Subcutaneous adipose tissue (tissue), 4 donors: ENCODE measurements around the gene UBE2Q1. TPM values are rescaled to one million over a fixed set of nuclear protein-coding genes. Genes with fewer than 3 reads are reported as not detected.

Experiments used
- total RNA-seq, 4 donors: library from RNA; depleted of rRNA; stranded (reverse); fragments of >200 nt; gene quantifications; one replicate each; pipeline ENCODE4 v1.1.0, GENCODE V29; 2016
- TF ChIP-seq, protein P1 (sequence below): fragments of 450-650 bp; IDR thresholded peaks from one replicate; pipeline ENCODE4 v1.5.1; 2016; ENCODE audit warnings: low read depth, mild to moderate bottlenecking, control low read depth, antibody characterized with exemption, moderate library complexity

UBE2Q1 gene
- total RNA-seq, 4 donors from 2014 or later: 18.5 to 42.2 (median 24.7) TPM

DNA sequence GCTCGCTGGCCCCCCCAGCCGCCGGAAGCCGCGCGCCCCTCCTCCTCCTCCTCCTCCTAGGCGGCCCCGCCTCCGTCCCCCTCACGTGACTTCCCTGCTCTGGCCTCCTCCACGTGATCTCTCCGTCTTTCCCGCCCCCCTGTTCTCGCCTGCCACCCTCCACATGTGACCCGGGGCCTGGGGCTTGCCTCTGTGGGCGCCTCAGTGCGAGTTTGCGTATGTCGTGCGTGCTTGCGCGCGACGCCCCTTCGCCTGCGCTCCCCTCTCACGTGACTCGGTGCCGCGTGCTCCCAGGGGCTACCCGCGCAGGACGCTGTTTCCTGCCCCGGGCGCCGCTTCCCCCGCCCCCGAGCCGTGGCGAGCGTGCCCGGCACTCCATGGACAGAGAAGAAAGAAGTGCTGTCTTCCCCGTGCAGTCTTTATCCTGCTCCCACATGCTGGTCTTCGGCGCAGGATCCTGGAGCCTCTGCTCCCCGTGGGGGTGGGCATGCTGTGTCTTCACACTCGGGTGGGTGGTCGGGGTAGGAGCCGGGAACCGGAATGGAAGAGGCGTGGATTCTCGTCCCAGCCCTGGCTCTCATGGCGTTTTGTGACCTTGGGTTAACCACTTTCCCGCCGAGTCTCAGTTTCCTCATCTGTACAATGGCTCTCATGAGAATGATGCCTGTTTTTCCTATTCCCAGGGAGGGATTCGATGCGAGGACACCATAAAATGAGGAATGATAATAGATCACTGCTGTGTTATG is 431 bp upstream of the UBE2Q1 start:
- TF ChIP-seq, protein P1, sequence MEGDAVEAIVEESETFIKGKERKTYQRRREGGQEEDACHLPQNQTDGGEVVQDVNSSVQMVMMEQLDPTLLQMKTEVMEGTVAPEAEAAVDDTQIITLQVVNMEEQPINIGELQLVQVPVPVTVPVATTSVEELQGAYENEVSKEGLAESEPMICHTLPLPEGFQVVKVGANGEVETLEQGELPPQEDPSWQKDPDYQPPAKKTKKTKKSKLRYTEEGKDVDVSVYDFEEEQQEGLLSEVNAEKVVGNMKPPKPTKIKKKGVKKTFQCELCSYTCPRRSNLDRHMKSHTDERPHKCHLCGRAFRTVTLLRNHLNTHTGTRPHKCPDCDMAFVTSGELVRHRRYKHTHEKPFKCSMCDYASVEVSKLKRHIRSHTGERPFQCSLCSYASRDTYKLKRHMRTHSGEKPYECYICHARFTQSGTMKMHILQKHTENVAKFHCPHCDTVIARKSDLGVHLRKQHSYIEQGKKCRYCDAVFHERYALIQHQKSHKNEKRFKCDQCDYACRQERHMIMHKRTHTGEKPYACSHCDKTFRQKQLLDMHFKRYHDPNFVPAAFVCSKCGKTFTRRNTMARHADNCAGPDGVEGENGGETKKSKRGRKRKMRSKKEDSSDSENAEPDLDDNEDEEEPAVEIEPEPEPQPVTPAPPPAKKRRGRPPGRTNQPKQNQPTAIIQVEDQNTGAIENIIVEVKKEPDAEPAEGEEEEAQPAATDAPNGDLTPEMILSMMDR: no peak

DNA sequence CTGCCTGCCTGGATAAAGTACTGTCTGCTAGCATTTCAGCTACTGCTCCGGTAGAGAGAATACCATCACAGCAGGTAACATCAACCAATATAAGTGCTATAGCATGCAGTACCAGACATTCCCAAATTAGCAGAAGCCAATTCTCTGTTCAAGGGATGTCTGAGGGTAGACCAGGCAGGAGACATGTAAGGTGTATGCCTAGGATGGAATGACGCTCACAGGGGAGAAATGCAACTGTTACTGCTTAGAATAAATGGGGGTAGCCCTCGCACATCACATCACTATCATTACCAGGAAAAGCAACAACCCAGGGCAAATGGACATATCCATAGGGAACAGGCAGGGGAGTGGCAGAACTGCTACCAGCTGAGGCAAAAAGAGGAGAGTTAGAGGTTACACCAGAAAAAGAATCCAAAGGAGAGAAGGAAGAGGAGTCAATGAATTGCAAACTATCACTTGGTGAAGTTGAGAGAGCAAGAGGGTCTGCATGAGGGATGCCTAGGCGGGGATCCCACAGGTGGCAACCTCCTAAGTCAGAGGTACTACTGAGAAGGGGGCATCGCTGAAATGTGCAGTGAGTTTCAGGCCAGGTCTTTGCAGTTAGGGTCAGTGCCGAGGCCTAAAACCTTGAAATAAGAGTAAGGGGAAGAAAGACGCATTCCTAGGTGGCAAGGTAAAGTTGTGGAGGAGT is 1.1 kb downstream of the UBE2Q1 start:
- TF ChIP-seq, protein P1: no peak

DNA sequence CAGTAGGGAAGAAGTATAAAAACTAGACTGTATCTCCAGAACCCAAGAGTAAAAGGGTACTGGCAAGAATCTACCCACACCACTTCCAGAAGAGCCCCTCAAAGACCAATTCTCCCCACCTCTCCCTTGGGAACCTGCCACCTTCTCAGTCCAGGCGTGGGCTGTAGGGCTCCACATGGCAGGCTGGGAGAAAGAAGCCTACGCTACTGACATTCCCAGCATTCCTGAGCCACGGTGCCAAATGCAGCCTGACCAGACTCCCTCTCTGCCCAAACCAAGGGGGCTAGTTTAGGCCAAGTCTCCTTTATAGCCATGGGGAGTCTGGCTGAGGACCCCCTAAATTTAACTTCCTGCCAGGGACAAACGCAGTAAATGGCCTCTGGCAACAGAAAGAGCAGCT is 2.0 kb downstream of the UBE2Q1 start:
- TF ChIP-seq, protein P1: no peak

DNA sequence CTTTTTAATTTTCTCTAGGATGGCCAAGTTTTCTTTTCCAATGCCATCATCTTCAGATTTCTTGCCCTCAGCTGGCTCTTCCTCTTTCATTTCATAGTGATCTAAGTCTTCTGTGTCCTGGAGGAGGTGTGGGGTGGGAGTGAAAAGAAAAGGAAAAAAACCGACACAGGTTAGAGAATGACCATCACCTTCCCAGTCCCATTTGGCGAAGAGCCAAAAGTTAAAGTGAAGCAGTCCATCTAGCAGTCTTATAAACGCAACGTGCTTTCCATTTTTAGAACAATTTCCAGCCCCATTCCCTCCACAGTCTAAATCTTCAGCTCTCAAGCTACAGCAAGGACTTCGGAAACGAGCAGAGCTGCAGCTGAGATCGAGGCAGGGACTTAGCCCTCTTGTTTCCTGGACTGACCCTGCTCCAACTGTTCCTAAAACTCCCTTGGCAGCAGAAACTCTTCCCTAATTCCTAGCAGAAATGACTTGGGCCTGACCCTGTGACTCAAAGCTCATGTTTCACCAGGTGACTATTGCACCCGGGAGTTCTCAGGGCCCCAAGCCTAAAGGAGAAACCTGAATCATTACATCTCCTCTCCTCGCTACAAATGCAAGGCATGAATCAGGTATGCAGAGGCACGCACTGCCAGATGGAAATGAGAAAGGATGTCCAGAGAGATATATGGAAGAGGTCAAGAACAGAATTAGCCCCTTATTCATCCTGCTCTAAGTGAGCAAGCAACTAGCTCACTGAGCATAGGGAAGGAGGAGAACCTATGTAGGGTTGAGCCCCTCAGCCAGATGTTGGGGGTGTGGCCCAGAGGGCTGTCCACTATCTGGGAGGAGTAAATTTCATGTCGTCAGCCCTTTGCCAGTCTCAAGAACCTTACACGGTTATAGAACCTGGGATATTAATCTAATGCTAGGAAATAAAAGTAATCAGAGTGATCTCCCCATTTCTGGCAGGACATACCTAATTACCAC is 5.1 kb downstream of the UBE2Q1 start:
- TF ChIP-seq, protein P1: no peak

DNA sequence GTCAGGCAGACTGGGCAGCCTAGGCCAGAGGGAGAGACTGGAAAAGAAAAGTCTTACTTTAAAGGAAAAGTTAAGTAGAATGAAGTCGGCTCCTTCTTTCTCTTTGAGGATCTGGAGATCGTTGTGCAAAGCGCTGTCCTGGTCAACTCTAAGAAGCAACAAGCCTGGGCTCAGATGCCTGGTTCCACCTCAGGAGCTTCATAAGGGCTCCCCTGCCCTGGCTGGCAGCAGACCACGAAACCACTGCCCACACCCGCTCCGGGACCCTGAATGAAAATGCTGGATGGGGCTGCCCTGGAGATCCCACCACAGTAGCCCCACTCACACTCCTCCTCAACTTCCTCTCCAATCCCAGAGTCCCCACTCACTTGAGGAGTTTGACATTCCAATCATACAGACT is 6.4 kb downstream of the UBE2Q1 start:
- TF ChIP-seq, protein P1: no peak

DNA sequence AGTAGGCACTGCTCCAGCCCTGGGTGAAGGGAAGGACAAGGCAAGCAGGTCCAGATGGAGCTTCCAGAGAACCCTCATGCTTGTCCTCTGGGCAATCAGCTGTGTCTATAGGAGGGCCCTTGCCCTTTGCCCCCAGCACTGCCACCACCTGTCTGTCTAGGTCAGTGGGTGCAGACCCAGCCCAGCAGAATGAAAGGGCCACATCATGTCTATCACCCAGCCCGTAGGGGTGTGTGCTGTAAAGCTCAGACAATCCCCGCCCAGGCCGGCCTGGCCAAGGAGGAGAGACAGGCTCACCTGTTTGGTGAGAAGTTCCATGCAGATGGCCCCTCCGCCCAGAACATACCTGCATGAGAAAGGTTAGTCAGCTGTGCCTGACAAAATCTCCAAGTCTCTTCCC is 7.0 kb downstream of the UBE2Q1 start:
- TF ChIP-seq, protein P1: no peak
